PFSK-1 (cell line): ENCODE measurements around the gene PDCD10.

Experiments
- POLR2AphosphoS5 ChIP-seq: IDR thresholded peaks from 2 replicates; pipeline ENCODE4 v1.6.1; 2012; ENCODE audit warnings: low read depth, mild to moderate bottlenecking, control low read depth, low read length, moderate library complexity
- SIN3A ChIP-seq: IDR thresholded peaks from 2 replicates; pipeline ENCODE4 v1.6.1; 2012; ENCODE audit warnings: mild to moderate bottlenecking, low read length, moderate library complexity, borderline replicate concordance; ENCODE audit not compliant: insufficient read depth
- TF ChIP-seq, protein P1 (sequence below), 2 experiments: IDR thresholded peaks; 2 replicates each; pipeline versions ENCODE4 v1.6.1 to v1.8.0; 2011 to 2012; ENCODE audit warnings: low read depth in 2 of 2, low read length in 2 of 2, control low read depth in 1 of 2, inconsistent platforms in 1 of 2, mild to moderate bottlenecking in 1 of 2, moderate library complexity in 1 of 2; ENCODE audit not compliant: insufficient read depth in 1 of 2

DNA sequence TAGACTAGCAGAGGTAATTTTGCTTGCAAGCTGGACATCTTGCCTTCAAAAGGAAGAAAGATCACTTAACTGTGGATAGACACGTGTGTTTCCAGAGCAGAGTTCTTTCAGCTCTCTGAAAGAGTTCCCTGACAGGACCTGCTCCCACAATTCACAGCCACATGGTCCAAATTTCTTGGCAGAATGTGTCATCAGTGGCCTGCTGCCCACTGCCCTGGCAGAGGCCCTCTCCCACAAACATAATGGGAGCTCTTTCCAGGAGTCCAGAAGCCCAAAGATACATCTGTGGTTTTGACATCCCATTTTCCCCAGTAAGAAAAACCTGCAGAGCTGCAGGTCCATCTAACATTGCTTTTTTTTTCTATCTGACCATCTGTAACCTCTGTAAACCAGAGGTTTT, 49.1 kb upstream of the PDCD10 start:
- TF ChIP-seq, protein P1, sequence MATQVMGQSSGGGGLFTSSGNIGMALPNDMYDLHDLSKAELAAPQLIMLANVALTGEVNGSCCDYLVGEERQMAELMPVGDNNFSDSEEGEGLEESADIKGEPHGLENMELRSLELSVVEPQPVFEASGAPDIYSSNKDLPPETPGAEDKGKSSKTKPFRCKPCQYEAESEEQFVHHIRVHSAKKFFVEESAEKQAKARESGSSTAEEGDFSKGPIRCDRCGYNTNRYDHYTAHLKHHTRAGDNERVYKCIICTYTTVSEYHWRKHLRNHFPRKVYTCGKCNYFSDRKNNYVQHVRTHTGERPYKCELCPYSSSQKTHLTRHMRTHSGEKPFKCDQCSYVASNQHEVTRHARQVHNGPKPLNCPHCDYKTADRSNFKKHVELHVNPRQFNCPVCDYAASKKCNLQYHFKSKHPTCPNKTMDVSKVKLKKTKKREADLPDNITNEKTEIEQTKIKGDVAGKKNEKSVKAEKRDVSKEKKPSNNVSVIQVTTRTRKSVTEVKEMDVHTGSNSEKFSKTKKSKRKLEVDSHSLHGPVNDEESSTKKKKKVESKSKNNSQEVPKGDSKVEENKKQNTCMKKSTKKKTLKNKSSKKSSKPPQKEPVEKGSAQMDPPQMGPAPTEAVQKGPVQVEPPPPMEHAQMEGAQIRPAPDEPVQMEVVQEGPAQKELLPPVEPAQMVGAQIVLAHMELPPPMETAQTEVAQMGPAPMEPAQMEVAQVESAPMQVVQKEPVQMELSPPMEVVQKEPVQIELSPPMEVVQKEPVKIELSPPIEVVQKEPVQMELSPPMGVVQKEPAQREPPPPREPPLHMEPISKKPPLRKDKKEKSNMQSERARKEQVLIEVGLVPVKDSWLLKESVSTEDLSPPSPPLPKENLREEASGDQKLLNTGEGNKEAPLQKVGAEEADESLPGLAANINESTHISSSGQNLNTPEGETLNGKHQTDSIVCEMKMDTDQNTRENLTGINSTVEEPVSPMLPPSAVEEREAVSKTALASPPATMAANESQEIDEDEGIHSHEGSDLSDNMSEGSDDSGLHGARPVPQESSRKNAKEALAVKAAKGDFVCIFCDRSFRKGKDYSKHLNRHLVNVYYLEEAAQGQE (IDR thresholded peaks at IDR 0.05; ENCODE audit: insufficient read depth in 1 of 2, low read depth in 2 of 2, low read length in 2 of 2) = no peak
- TF ChIP-seq POLR2AphosphoS5 (no peak), SIN3A (no peak)
